WTC11 (cell line): ENCODE measurements around the gene TRIP13. TPM values are rescaled to one million over a fixed set of nuclear protein-coding genes. Genes with fewer than 3 reads are reported as not detected.

ENCODE experiments used
- ATAC-seq: fragments of 200-7000 bp; cut with Tn5 transposase; 2 replicates; pipeline ENCODE4 v1.10.0; 2021; ENCODE audit warnings: mild to moderate bottlenecking, moderate library complexity
- CTCF ChIA-PET: fragments of 300-600 bp; sonication (Branson Sonifier 250); formaldehyde crosslinking; loops from one replicate; lab custom pipeline; 2021; ENCODE audit warnings: antibody characterized with exemption; lab: Charles Lee
- POLR2A ChIA-PET: fragments of 350-600 bp; sonication (Branson Sonifier 250); formaldehyde crosslinking; loops from one replicate; lab custom pipeline; 2021; ENCODE audit warnings: antibody characterized with exemption; lab: Charles Lee
- DNase-seq: peaks from one replicate; pipeline ENCODE4 v3.0.0; 2021; ENCODE audit warnings: low spot score
- H3K27ac Mint-ChIP-seq: 2 replicates; pipeline ENCODE4 v1.8.0; 2021; ENCODE audit warnings: mixed read lengths
- H3K27me3 Mint-ChIP-seq: 2 replicates; pipeline ENCODE4 v1.8.0; 2021; ENCODE audit warnings: low read depth, mild to moderate bottlenecking, moderate library complexity, mixed read lengths
- H3K36me3 Mint-ChIP-seq: 2 replicates; pipeline ENCODE4 v1.8.0; 2021; ENCODE audit warnings: mixed read lengths
- H3K4me1 Mint-ChIP-seq: 2 replicates; pipeline ENCODE4 v1.8.0; 2022; ENCODE audit warnings: mixed read lengths
- H3K4me3 Mint-ChIP-seq: 2 replicates; pipeline ENCODE4 v1.8.0; 2021; ENCODE audit warnings: mild to moderate bottlenecking, moderate library complexity, mixed read lengths
- H3K9me3 Mint-ChIP-seq: 2 replicates; pipeline ENCODE4 v1.8.0; 2021; ENCODE audit warnings: mixed read lengths
- ATF6 ChIP-seq: sonication (generic); formaldehyde crosslinking; IDR thresholded peaks from 2 replicates; pipeline ENCODE4 v1.8.1; 2023; ENCODE audit warnings: mild to moderate bottlenecking, missing genetic modification reagents
- E2F4 ChIP-seq: sonication (generic); formaldehyde crosslinking; IDR thresholded peaks from 2 replicates; pipeline ENCODE4 v1.8.1; 2022; ENCODE audit warnings: low read depth, mild to moderate bottlenecking, moderate library complexity, missing genetic modification reagents, borderline replicate concordance
- GRHL2 ChIP-seq: fragments of 250-450 bp; sonication (Bioruptor Pico); IDR thresholded peaks from 2 replicates; pipeline ENCODE4 v1.8.0; 2022; ENCODE audit warnings: mild to moderate bottlenecking, moderate library complexity; ENCODE audit not compliant: insufficient replicate concordance, severe bottlenecking
- GTF2I ChIP-seq: fragments of 250-450 bp; sonication (Bioruptor Pico); conservative IDR thresholded peaks from 2 replicates; pipeline ENCODE4 v1.4.0; 2021; ENCODE audit warnings: mild to moderate bottlenecking
- HMGA2 ChIP-seq: fragments of 250-450 bp; sonication (Bioruptor Pico); IDR thresholded peaks from 2 replicates; pipeline ENCODE4 v1.4.0; 2021; ENCODE audit warnings: mild to moderate bottlenecking, moderate library complexity
- IRF2 ChIP-seq: sonication (generic); formaldehyde crosslinking; IDR thresholded peaks from 2 replicates; pipeline ENCODE4 v1.8.0; 2022; ENCODE audit warnings: low read depth, missing genetic modification reagents, borderline replicate concordance
- JUN ChIP-seq: sonication (generic); formaldehyde crosslinking; IDR thresholded peaks from 2 replicates; pipeline ENCODE4 v1.8.0; 2023; ENCODE audit warnings: mild to moderate bottlenecking, missing genetic modification reagents
- NFE2L1 ChIP-seq: sonication (generic); formaldehyde crosslinking; IDR thresholded peaks from 2 replicates; pipeline ENCODE4 v1.8.1; 2023; ENCODE audit warnings: missing genetic modification reagents
- PREB ChIP-seq: sonication (generic); formaldehyde crosslinking; IDR thresholded peaks from 2 replicates; pipeline ENCODE4 v1.8.1; 2022; ENCODE audit warnings: mild to moderate bottlenecking, missing genetic modification reagents, moderate library complexity, borderline replicate concordance
- PRRX2 ChIP-seq: fragments of 250-450 bp; sonication (Bioruptor Pico); IDR thresholded peaks from 2 replicates; pipeline ENCODE4 v1.8.0; 2021; ENCODE audit warnings: mild to moderate bottlenecking
- RORB ChIP-seq: fragments of 250-450 bp; sonication (Bioruptor Pico); IDR thresholded peaks from 2 replicates; pipeline ENCODE4 v1.9.0; 2021; ENCODE audit warnings: mild to moderate bottlenecking
- SOX15 ChIP-seq: fragments of 250-450 bp; sonication (Bioruptor Pico); IDR thresholded peaks from 2 replicates; pipeline ENCODE4 v1.9.0; 2021; ENCODE audit warnings: mild to moderate bottlenecking
- ZBTB21 ChIP-seq: sonication (generic); formaldehyde crosslinking; IDR thresholded peaks from 2 replicates; pipeline ENCODE4 v1.8.1; 2023; ENCODE audit warnings: mild to moderate bottlenecking, missing genetic modification reagents, borderline replicate concordance
- ZBTB43 ChIP-seq: sonication (generic); formaldehyde crosslinking; IDR thresholded peaks from 2 replicates; pipeline ENCODE4 v1.8.1; 2023; ENCODE audit warnings: mild to moderate bottlenecking, missing genetic modification reagents
- ZNF121 ChIP-seq: sonication (generic); formaldehyde crosslinking; IDR thresholded peaks from 2 replicates; pipeline ENCODE4 v1.8.0; 2023; ENCODE audit warnings: missing genetic modification reagents
- ZNF263 ChIP-seq: sonication (generic); formaldehyde crosslinking; IDR thresholded peaks from 2 replicates; pipeline ENCODE4 v1.8.1; 2022; ENCODE audit warnings: low read depth, mild to moderate bottlenecking, moderate library complexity, missing genetic modification reagents
- ZNF396 ChIP-seq: fragments of 250-450 bp; sonication (Bioruptor Pico); IDR thresholded peaks from 2 replicates; pipeline ENCODE4 v1.8.0; 2021; ENCODE audit warnings: mild to moderate bottlenecking, moderate library complexity, borderline replicate concordance
- ZNF425 ChIP-seq: fragments of 250-450 bp; sonication (Bioruptor Pico); conservative IDR thresholded peaks from 2 replicates; pipeline ENCODE4 v1.9.0; 2021; ENCODE audit warnings: mild to moderate bottlenecking
- ZNF671 ChIP-seq: fragments of 250-450 bp; sonication (Bioruptor Pico); IDR thresholded peaks from 2 replicates; pipeline ENCODE4 v1.8.0; 2021; ENCODE audit warnings: mild to moderate bottlenecking
- ZSCAN18 ChIP-seq: fragments of 250-450 bp; sonication (Bioruptor Pico); IDR thresholded peaks from 2 replicates; pipeline ENCODE4 v2.1.2; 2022; ENCODE audit warnings: mild to moderate bottlenecking, moderate library complexity
- total RNA-seq: library from RNA; stranded (reverse); gene quantifications from 3 replicates; pipeline ENCODE4 v1.2.3, GENCODE V29; 2021

The TRIP13 gene
- total RNA-seq, 1 experiment from 2014 or later, result 33.7 TPM

- DNase-seq (no peak), ATAC-seq (no peak)
- no peaks in the 10 kb centered on the region for H3K9me3 Mint-ChIP-seq
- ChIA-PET CTCF (interaction anchor here (0.6 kb wide), 1 partner anchor 132 kb away, joined by 3 read pairs; no protein-coding TSS in a partner anchor), POLR2A (no interaction called here)
- H3K4me1 Mint-ChIP-seq, result no peaks in the 10 kb centered on the region
- no peak overlapping the region for H3K4me3 Mint-ChIP-seq
- H3K27ac Mint-ChIP-seq, result no peak overlapping the region
- no peaks in the 10 kb centered on the region; the same call in 1 of the 2 replicates for H3K27me3 Mint-ChIP-seq
- no peaks in the 10 kb centered on the region for H3K36me3 Mint-ChIP-seq
- TF ChIP-seq ZNF263, result no peak
- no peak for TF ChIP-seq ZBTB43
These were observed 70.1 kb downstream of the TRIP13 start for GRCh38 chr5:962801-963200.

- ChIA-PET CTCF (interaction anchor here (0.6 kb wide), 1 partner anchor 131 kb away, joined by 3 read pairs; no protein-coding TSS in a partner anchor), POLR2A (no interaction called here)
- ATAC-seq (no peak), DNase-seq (no peak)
- H3K27ac Mint-ChIP-seq, result no peak overlapping the region
- H3K4me1 Mint-ChIP-seq, result no peaks in the 10 kb centered on the region
- no peaks in the 10 kb centered on the region for H3K9me3 Mint-ChIP-seq
- no peaks in the 10 kb centered on the region; the same call in 1 of the 2 replicates for H3K27me3 Mint-ChIP-seq
- TF ChIP-seq E2F4 (no peak), PREB (CRISPR knock-in tag) (no peak), ZSCAN18 (no peak), PRRX2 (no peak), GTF2I (CRISPR knock-in tag) (no peak), RORB (CRISPR knock-in tag) (no peak), ZNF425 (CRISPR knock-in tag) (no peak), SOX15 (CRISPR knock-in tag) (no peak), ZBTB21 (CRISPR knock-in tag) (no peak), ATF6 (CRISPR knock-in tag) (no peak), HMGA2 (no peak), IRF2 (CRISPR knock-in tag) (no peak), GRHL2 (CRISPR knock-in tag) (no peak), ZNF671 (CRISPR knock-in tag) (no peak), ZNF396 (CRISPR knock-in tag) (no peak), ZNF121 (CRISPR knock-in tag) (no peak), JUN (CRISPR knock-in tag) (no peak), ZNF263 (no peak), NFE2L1 (CRISPR knock-in tag) (no peak)
- TF ChIP-seq, all 79 proteins: peak for 0
- Mint-ChIP-seq H3K36me3 (no peaks in the 10 kb centered on the region), H3K4me3 (no peak overlapping the region)
These were observed 70.6 kb downstream of the TRIP13 start for GRCh38 chr5:963310-963672.
